K562 (cell line): Measurements from ENCODE around the gene EYA2. TPM values are rescaled to one million over a fixed set of nuclear protein-coding genes. Genes with fewer than 3 reads are reported as not detected.

ENCODE experiments used
- BDP1 ChIP-seq: IDR thresholded peaks from 3 replicates; pipeline ENCODE4 v1.6.1; 2011; ENCODE audit not compliant: insufficient read length, insufficient read depth
- CBFA2T3 ChIP-seq: fragments of 450-650 bp; IDR thresholded peaks from 2 replicates; pipeline ENCODE4 v1.6.1; 2017
- CTCF ChIP-seq, 3 experiments: IDR thresholded peaks in 2 of 3; conservative IDR thresholded peaks in 1 of 3; 2 replicates each; pipeline ENCODE4 v1.5.1; 2011 to 2012; ENCODE audit warnings: low read length in 3 of 3, mild to moderate bottlenecking in 3 of 3, control low read depth in 2 of 3, improper control_type of control experiment in 1 of 3, inconsistent platforms in 1 of 3, low read depth in 1 of 3, mixed read lengths in 1 of 3, moderate library complexity in 1 of 3; ENCODE audit not compliant: insufficient read depth in 2 of 3
- DACH1 ChIP-seq: fragments of 450-650 bp; IDR thresholded peaks from 2 replicates; pipeline ENCODE4 v1.6.1; 2018; ENCODE audit not compliant: partially characterized antibody
- DPF2 ChIP-seq: fragments of 450-650 bp; IDR thresholded peaks from 2 replicates; pipeline ENCODE4 v1.6.1; 2016
- ELF1 ChIP-seq: fragments of 200-800 bp; sonication (Bioruptor generic); IDR thresholded peaks from 2 replicates; pipeline ENCODE4 v1.6.1; 2016; ENCODE audit warnings: missing genetic modification characterization, missing compliant biosample characterization
- EP300 ChIP-seq: IDR thresholded peaks from 2 replicates; pipeline ENCODE4 v1.6.1; 2012; ENCODE audit warnings: low read length, improper control_type of control experiment
- HLTF ChIP-seq: fragments of 450-650 bp; IDR thresholded peaks from 2 replicates; pipeline ENCODE4 v1.6.1; 2016
- MCM7 ChIP-seq, 2 experiments: fragments of 450-650 bp; IDR thresholded peaks; 2 replicates each; pipeline ENCODE4 v1.6.1; 2016 to 2018
- MYNN ChIP-seq, 2 experiments: sonication (generic); formaldehyde crosslinking in 1 of 2; IDR thresholded peaks; 2 replicates each; pipeline versions ENCODE4 v1.5.0 to v1.6.1; 2016 to 2020; ENCODE audit warnings: antibody characterized with exemption in 1 of 2, missing genetic modification reagents in 1 of 2
- PHB2 ChIP-seq: fragments of 450-650 bp; IDR thresholded peaks from 2 replicates; pipeline ENCODE4 v1.6.1; 2017; ENCODE audit warnings: low read depth
- POLR2G ChIP-seq: fragments of 200-400 bp; formaldehyde crosslinking; IDR thresholded peaks from 2 replicates; pipeline ENCODE4 v1.6.1; 2017; ENCODE audit warnings: low read depth, mild to moderate bottlenecking, antibody characterized with exemption, low read length, moderate library complexity
- RB1 ChIP-seq: fragments of 450-650 bp; IDR thresholded peaks from 2 replicates; pipeline ENCODE4 v1.6.1; 2017; ENCODE audit warnings: low read depth, mild to moderate bottlenecking
- RHOXF2B ChIP-seq: fragments of 250-450 bp; sonication (Bioruptor Pico); conservative IDR thresholded peaks from 2 replicates; pipeline ENCODE4 v1.5.1; 2021
- ZC3H8 ChIP-seq: fragments of 450-650 bp; IDR thresholded peaks from 2 replicates; pipeline ENCODE4 v1.6.1; 2017
- ZNF316 ChIP-seq: fragments of 450-650 bp; IDR thresholded peaks from 2 replicates; pipeline ENCODE4 v1.6.1; 2016
- ZNF444 ChIP-seq: fragments of 250-450 bp; sonication (Bioruptor Pico); IDR thresholded peaks from 2 replicates; pipeline ENCODE4 v1.4.0; 2020; ENCODE audit warnings: mild to moderate bottlenecking, moderate library complexity
- polyA plus RNA-seq, 8 experiments: library from polyadenylated mRNA; depleted of rRNA in 4 of 8; stranded (reverse) in 5 of 8; unstranded in 3 of 8; fragments of >200 nt; fragmentation: Nextera tagmentation in 2 of 8; fragmentation: Illumina TruSeq in 1 of 8; extraction: Ambion mirVana in 2 of 8; extraction: Trizol in 1 of 8; gene quantifications; 2 replicates each; pipeline versions ENCODE4 v1.2.1 to v1.2.3, GENCODE V29; 2011 to 2014; ENCODE audit warnings: inconsistent platforms in 1 of 8, missing spikeins in 1 of 8
- total RNA-seq, 7 experiments: library from RNA; depleted of rRNA in 6 of 7; stranded (reverse); fragments of >200 nt in 6 of 7; fragmentation: Illumina TruSeq in 2 of 7; extraction: Trizol in 2 of 7; gene quantifications; 2 replicates each; pipeline versions ENCODE4 v1.2.1 to v1.2.3, GENCODE V29; 2011 to 2021; ENCODE audit warnings: low replicate concordance in 1 of 7
- TF ChIP-seq, protein P1 (sequence below): IDR thresholded peaks from 2 replicates; pipeline ENCODE4 v1.6.1; 2011; ENCODE audit warnings: borderline replicate concordance, low read depth, mild to moderate bottlenecking, moderate library complexity, low read length; ENCODE audit not compliant: insufficient read depth, poor library complexity, severe bottlenecking
- TF ChIP-seq, protein P2 (sequence below): sonication (generic); formaldehyde crosslinking; IDR thresholded peaks from 2 replicates; pipeline ENCODE4 v1.4.0; 2020; ENCODE audit warnings: mild to moderate bottlenecking, missing genetic modification reagents
- TF ChIP-seq, protein P3 (sequence below): fragments of 250-450 bp; sonication (Bioruptor Pico); IDR thresholded peaks from 2 replicates; pipeline ENCODE4 v1.8.0; 2022; ENCODE audit warnings: moderate library complexity, mild to moderate bottlenecking, inconsistent platforms

EYA2 gene
- total and polyA plus RNA-seq, 9 of the 15 experiments (the other 6 are each of a cell fraction or from before 2014, with no cell fraction given): 0.03 TPM; not detected in 8

DNA sequence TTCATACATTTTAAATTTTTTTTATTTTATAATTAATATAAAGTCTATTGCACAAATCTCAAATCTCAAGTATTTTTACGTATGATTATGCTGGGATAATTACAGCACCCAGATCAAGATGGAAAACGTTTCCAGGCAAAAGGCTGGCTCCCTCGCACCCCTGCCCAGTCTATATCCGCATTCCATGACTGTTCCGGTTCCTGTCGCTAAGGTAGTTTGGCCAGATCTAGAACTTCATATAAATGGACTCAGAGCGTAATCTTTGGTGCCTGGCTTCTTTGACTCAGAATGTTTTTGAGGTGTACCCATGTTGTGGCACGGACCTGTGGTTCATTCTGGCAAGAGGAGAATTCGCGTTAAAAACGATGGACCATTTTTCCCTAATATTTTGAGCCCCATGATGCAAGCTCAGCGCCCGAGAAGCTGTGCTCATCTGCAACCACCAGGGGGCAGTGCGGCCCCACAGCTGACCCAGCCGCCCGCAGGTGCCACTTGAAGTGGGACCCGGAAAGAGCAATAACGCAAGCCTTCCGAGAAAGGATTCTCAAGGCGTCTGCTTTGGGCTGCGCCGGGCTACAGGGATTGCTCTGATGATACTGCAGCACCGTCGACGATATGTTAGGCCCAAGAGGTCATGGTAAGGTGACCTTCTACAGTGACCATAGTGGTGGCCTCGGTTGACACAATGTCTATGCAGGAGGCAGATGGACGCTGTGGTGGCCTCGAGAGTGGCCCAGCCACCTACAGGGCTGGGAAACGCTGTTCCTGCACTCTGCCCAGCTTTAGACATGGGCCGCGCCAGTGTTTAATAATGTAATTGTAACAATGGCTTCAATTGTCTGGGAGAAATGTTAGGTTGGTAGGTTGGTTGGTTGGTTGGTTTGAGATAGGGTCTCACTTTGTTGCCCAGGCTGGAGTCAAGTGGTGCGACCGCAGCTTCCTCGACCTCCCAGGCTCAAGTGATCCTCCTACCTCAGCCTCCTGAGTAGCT, 301.7 kb downstream of the EYA2 start (continued):
- peak; percentile 93 to 98 (median 95) for TF ChIP-seq CTCF (IDR thresholded peaks at IDR 0.05 in 2 of 3, conservative IDR thresholded peaks at IDR 0.05 in 1 of 3; ENCODE audit: insufficient read depth in 2 of 3, low read depth in 1 of 3, low read length in 3 of 3)
- TF ChIP-seq, protein P1, sequence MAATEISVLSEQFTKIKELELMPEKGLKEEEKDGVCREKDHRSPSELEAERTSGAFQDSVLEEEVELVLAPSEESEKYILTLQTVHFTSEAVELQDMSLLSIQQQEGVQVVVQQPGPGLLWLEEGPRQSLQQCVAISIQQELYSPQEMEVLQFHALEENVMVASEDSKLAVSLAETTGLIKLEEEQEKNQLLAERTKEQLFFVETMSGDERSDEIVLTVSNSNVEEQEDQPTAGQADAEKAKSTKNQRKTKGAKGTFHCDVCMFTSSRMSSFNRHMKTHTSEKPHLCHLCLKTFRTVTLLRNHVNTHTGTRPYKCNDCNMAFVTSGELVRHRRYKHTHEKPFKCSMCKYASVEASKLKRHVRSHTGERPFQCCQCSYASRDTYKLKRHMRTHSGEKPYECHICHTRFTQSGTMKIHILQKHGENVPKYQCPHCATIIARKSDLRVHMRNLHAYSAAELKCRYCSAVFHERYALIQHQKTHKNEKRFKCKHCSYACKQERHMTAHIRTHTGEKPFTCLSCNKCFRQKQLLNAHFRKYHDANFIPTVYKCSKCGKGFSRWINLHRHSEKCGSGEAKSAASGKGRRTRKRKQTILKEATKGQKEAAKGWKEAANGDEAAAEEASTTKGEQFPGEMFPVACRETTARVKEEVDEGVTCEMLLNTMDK: peak; percentile 18
- TF ChIP-seq RB1: peak; percentile 50; the same call in 1 of the 2 replicates
- TF ChIP-seq CBFA2T3: no peak
- no peak for TF ChIP-seq ZNF444 (CRISPR knock-in tag)
- no peak for TF ChIP-seq MCM7 (IDR thresholded peaks at IDR 0.05)
- no peak for TF ChIP-seq HLTF
- no peak for TF ChIP-seq ZNF316
- peak; percentile 40 for TF ChIP-seq DACH1
- TF ChIP-seq, protein P2, sequence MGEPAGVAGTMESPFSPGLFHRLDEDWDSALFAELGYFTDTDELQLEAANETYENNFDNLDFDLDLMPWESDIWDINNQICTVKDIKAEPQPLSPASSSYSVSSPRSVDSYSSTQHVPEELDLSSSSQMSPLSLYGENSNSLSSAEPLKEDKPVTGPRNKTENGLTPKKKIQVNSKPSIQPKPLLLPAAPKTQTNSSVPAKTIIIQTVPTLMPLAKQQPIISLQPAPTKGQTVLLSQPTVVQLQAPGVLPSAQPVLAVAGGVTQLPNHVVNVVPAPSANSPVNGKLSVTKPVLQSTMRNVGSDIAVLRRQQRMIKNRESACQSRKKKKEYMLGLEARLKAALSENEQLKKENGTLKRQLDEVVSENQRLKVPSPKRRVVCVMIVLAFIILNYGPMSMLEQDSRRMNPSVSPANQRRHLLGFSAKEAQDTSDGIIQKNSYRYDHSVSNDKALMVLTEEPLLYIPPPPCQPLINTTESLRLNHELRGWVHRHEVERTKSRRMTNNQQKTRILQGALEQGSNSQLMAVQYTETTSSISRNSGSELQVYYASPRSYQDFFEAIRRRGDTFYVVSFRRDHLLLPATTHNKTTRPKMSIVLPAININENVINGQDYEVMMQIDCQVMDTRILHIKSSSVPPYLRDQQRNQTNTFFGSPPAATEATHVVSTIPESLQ (CRISPR knock-in tag): no peak
- no peak for TF ChIP-seq MYNN (IDR thresholded peaks at IDR 0.05)
- TF ChIP-seq MYNN (CRISPR knock-in tag; IDR thresholded peaks at IDR 0.05): no peak
- no peak for TF ChIP-seq BDP1
- TF ChIP-seq DPF2: 0 out of 2 replicates have a peak, but pooled peaks have one; percentile 18
- no peak for TF ChIP-seq RHOXF2B (CRISPR knock-in tag)
- TF ChIP-seq EP300: no peak
- TF ChIP-seq, protein P3, sequence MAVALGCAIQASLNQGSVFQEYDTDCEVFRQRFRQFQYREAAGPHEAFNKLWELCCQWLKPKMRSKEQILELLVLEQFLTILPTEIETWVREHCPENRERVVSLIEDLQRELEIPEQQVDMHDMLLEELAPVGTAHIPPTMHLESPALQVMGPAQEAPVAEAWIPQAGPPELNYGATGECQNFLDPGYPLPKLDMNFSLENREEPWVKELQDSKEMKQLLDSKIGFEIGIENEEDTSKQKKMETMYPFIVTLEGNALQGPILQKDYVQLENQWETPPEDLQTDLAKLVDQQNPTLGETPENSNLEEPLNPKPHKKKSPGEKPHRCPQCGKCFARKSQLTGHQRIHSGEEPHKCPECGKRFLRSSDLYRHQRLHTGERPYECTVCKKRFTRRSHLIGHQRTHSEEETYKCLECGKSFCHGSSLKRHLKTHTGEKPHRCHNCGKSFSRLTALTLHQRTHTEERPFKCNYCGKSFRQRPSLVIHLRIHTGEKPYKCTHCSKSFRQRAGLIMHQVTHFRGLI (CRISPR knock-in tag): no peak
- no peak for TF ChIP-seq ZC3H8
- TF ChIP-seq POLR2G: no peak
- TF ChIP-seq PHB2: no peak
- peak; percentile 33; the same call in 1 of the 2 replicates for TF ChIP-seq ELF1 (tag)
